GM12891 (cell line): Measurements from ENCODE around the gene PSPH.

ENCODE experiments used
- POLR2A ChIP-seq: IDR thresholded peaks from 2 replicates; pipeline ENCODE4 v1.6.1; 2011; ENCODE audit warnings: low read depth, low read length, control low read depth
- POLR2AphosphoS5 ChIP-seq: IDR thresholded peaks from 2 replicates; pipeline ENCODE4 v1.6.1; 2011; ENCODE audit warnings: low read depth, low read length, control low read depth
- POU2F2 ChIP-seq: IDR thresholded peaks from 2 replicates; pipeline ENCODE4 v1.6.1; 2011; ENCODE audit warnings: low read depth, mild to moderate bottlenecking, control low read depth, low read length, moderate library complexity
- SPI1 ChIP-seq: IDR thresholded peaks from 2 replicates; pipeline ENCODE4 v1.6.1; 2011; ENCODE audit warnings: low read depth, low read length, control low read depth
- TAF1 ChIP-seq: IDR thresholded peaks from 2 replicates; pipeline ENCODE4 v1.6.1; 2011; ENCODE audit warnings: low read depth, low read length, control low read depth

GRCh38 chr7:56099653-56100052 lies 48.4 kb upstream of the PSPH start:
- TF ChIP-seq POLR2A (no peak), POLR2AphosphoS5 (no peak), TAF1 (no peak), POU2F2 (no peak), SPI1 (no peak)
